GM18511 (cell line): ENCODE measurements around the gene OSBPL9.
"Not testable (repeated sequence)": the region's sequence is repeated elsewhere in the genome, so short reads cannot be mapped to it uniquely, and the experiment has no call there.

Experiments
- ATAC-seq: cut with Tn5 transposase; IDR thresholded peaks from one replicate; pipeline ENCODE4 v1.9.1; 2021; ENCODE audit warnings: mild to moderate bottlenecking, moderate library complexity; ENCODE audit not compliant: unreplicated experiment

The OSBPL9 gene

DNA sequence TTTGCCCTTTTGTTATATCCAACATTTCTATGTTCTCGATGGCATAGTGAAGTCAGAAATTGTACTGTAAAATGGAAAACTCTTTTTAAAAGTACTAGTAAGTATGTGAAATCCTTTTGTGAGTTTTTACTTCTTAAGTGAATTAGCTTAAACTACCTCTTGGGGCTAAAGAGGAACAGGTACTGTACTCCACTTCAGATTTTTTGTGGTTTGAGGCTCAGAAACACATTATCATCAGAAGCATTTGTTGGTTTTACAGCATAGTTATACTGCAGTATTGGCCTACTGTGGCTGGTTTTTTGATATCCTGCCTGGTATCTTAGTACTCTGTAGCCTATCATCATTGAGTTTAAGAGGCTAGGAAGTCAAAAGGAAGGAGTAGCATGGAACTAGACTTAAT lies 144.5 kb downstream of the OSBPL9 start:
- ATAC-seq, result no peak

DNA sequence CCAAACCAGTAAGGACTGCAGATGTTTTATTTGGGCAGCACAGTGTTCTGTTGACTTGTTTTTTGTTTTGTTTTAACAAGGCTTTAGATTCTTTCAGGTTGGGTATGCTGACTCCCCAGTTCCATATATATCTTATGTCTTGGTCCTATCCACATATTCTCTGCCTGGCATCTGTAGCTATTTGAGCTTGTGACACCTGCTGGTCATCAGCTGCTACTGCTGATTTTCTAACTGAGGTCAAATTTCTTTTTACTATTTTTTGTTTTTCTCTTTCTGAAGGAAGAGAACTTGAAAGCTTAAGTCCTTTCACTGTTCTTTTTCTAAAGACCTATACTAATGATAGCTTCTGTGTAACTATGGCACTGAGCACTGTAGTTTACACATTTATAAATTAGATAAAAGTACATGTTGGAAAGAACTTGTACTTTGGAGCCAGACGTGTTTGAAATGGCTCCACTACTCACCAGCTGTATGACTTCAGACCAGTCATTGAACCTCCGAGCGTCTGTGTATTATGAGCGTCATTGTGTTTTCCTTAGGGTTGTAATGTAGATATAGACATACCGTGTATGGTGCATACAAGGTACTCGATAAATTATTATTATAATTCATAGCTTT lies 152.2 kb downstream of the OSBPL9 start:
- no peak for ATAC-seq

DNA sequence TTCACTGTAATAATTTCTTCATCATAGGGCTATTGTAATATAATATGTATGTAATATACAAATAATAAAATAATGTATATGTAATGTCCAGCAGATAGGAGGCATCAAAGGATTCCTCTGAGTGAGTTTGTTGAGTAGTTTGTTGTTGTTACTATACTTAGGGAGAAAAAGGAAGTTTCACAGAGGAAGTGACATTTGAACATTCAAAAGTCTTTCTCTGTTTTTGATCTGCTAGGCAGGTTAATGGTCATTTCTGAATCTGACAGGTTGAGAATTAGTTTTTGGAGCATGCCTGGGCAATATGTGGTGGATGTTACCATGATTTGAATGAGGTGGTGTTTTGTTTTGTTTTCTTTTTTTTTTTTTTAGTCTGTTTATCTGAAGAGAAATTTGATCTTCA lies 159.5 kb downstream of the OSBPL9 start:
- ATAC-seq, result no peak

DNA sequence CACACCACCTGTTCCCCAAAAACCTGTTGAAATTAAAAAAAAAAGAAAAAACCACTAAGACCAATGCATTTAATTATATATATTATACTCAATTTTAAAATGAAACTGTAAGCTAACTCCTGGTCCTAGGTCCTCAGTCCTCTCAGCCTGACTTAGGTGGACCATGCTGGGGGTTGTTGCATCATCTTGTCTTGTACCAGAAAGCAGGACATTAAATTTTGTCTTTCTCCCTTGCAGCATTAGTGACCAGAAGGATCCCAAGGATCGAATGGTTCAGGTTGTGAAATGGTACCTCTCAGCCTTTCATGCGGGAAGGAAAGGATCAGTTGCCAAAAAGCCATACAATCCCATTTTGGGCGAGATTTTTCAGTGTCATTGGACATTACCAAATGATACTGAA lies 164.0 kb downstream of the OSBPL9 start:
- no peak for ATAC-seq

DNA sequence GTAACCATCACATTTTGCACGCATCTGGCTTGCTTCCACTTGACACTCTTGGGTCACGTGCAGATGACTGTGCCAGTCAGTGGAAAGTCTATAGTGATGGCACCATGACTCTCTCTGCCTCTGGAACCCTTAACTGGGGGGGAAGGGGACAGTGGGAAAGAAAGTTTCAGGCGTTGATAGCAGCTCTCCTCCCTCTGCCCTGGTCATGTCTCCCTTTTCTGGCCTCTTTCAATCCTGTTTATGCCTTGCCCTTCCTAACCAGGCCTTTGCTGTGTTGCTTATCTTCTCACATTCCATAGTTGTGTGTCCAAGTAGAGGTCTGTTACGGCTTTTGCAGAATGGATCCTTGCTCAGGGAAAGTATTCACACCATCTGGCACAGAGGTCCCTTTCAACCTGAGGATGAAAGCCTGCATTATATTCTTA lies 168.1 kb downstream of the OSBPL9 start:
- no peak for ATAC-seq

DNA sequence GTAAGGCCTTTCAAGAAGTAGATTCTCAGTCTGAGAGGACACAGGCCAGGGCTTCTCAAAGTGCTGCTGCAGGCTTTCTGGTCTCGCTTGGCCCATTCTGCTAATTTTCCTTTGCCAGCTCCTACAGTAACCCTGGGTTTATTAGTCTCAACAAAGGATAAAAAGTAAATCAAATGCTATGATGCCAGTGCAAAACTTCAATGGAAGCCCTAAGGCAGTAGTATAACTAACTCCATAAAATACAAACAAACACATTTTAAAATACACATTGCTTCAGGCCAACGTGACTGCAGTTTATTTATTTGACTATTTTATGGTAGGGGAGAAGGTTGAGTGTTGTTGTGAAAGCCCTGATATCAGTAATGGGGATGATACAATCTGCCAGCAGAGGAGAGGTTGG lies 172.0 kb downstream of the OSBPL9 start:
- ATAC-seq, result no peak

DNA sequence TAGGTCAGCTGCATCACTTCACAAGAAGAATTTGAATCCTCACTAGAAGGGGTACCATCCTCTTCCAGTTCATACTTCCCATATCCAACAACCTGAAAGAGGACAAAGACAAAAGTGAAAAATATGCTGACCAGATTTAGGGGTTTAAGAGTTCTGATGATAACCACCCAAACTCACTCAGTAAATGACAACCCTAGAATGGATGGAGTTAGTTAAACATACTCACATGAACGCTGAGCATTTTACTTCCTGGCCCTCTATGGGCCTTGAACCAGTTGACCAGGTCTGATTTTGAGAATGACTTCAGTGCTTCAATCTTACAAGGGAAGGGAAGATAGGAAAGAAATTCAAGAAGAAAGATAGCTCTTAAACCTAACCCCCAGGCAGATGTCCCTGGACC lies 172.4 kb downstream of the OSBPL9 start:
- ATAC-seq, result no peak

DNA sequence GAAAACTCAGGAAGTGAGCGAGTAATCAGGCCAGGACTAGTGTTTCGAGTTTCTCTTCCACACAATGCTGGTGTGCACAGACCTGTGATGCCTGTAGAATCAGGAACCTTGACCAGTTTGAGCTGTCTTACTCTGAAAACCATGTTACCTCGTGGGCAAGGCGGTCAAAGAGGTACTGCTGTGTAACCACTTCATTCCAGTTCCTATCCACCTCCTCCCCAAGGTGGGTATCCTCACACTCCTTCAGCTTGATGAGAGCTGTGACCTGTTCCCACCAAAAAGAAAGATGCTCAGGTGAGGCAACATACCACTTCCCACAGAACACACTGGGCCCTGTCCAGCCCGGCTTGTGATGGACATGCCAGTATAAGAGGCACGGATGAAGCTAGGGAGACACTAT lies 173.5 kb downstream of the OSBPL9 start:
- ATAC-seq, result no peak

DNA sequence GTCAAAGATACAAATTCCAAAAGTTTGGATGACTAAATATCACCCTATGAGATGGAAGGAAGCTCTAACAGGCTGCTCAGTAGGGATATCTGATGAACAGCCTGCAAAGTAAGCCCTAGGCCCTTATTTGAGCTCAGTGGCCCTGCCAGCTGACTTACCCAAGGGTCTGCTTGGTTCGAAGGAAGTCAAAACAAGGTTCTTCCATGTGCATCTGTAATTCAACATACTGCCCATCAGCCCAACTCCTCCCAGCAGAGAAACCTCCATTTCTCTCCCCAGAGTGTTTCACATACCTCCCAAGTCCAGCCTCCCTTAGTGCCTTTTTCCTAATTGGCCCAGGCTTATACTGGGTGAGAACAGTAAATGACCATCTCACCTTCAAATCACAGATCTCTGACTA lies 175.0 kb downstream of the OSBPL9 start:
- ATAC-seq, result no peak

DNA sequence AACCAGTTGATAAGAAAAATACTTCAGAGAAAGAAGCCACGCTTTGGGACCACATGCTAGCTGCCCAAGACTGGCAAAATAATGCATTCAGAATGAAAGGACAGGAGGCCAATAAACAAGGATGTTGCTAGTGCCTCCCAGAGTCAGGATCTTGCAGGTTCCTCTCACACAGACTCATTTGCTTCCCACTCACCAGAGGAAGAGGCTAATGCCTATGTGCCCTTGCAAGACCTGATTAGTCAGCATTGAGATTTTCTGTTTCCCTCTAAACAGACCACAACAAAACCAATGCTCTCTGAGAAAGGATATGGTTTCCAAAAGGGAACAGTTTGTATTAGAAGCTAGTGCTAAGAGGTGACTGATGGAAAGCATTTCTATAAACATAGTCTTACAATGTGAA lies 176.0 kb downstream of the OSBPL9 start:
- no peak for ATAC-seq

DNA sequence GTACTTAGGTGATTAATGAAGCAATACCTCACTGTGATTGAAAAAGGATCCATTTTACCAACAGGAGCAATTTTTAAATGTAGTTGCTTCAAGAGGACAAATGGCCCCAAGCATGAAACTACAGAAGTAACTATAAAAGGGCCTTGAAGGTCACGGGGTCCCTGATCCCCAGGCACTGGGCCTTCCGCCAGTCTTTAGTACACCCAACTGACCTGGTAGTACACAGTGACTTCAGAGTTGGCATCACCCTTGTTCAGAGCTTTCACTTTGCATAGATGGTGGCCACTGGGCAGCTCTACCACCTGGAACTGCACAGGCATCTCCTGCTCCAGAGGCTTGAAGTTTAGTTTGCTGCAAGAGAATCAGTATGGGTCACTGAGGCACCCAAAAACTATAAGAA lies 177.4 kb downstream of the OSBPL9 start:
- ATAC-seq, result no peak

DNA sequence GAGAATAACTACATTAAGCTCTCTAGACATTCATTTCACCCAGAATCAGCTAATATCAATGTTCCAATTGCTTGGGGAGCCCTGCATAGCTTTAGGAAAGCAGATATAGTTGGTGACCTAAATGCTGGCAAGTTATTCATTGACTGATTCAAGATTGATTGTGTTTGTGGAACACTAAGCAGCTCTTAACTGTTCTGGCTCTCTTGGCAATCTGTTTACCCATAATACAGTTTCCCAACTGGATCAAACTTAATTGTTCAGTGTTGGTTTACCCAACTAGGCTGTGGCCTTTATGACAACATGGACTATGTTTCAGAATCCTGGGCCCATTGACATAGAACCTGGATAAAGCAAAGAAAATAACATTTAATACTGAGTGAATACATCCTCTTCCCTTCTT lies 178.0 kb downstream of the OSBPL9 start:
- no peak for ATAC-seq

DNA sequence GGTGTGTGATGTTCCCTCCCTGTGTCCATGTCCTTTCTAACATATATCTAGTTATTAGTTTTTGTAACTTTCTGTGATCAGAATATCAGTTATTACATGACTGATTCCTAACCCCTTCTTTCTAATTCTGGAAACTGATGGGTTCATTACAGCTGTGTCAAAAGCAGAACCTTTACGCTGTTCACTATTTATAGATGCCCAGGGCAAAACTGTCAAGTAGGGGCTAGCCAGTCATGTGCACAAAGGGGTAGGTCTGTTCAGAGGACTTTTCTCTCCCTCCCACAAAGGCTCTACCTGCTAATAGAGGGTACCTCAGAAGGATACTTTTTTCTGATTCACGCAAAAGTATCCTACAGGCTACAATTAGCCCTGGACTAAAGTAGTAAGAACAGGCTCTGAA lies 182.5 kb downstream of the OSBPL9 start:
- no peak for ATAC-seq

DNA sequence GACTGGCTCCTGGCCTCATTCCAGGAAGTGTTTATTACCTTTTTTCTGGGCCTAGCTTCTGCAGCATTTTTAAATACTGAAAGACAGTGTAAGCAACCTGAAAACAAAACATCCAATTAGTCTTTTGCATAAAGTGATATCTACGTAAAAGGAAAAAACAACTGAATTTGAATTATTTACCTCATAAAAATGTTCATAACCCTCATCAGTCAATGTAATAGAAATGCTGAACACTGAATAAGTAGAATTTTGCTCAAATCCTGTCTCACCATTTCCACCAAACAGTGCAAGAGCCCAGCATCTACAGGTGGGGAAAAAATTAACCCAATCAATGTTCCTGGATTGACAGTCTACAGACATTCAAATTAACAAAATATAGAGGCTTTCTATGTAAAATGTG lies 197.6 kb downstream of the OSBPL9 start:
- ATAC-seq, result no peak

DNA sequence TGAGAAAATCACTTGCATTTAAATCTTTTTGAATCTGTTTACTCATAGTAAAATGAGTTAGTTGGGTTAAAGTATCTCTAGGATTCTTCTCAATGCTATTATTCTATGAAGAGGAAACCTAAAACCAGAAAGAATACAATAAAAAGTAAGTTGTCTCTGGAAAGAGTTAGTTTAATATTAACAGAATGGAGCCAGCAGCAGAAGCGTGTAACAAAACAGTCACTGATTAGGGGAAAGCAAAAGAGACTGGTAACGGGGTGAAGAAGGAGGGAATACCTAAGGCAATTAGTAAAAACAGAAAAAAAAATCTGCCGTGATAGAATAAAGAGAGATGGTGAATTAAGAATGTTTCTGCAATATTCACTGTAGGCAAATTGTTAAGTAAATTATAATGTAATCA lies 201.6 kb downstream of the OSBPL9 start:
- ATAC-seq, result no peak

DNA sequence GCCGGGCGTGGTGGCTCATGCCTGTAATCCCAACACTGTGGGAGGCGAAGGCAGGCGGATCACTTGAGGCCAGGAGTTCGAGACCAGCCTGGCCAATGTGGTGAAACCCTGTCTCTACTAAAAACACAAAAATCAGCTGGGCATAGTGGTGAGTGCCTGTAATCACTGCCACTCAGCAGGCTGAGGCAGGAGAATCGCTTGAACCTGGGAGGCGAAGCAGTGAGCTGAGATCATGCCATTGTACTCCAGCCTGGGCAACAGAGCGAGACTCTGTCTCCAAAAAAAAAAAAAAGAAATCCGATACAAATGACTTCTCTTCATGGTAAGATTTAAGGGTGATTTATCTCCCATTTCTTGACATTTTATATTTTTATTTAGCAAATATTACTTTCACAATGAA lies 202.1 kb downstream of the OSBPL9 start:
- ATAC-seq, result not testable (repeated sequence)

DNA sequence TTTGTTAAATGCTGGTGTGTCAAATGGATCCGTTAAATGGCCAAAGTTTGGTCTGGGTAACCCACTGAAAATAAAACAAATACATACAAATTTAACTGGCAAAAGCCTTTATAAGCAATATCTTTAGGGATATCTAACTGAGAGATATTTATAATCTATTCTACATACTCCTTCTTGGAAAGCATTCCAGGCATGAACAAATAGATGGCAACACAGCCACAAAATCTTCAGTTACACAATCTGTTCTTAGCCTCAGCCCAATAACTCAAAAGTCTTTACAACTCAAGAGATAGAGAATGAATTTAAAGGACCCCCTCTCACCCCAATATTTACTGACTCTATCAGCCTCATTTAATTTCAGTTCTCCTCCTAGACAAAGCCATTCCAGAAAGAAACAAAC lies 202.9 kb downstream of the OSBPL9 start:
- ATAC-seq, result no peak

DNA sequence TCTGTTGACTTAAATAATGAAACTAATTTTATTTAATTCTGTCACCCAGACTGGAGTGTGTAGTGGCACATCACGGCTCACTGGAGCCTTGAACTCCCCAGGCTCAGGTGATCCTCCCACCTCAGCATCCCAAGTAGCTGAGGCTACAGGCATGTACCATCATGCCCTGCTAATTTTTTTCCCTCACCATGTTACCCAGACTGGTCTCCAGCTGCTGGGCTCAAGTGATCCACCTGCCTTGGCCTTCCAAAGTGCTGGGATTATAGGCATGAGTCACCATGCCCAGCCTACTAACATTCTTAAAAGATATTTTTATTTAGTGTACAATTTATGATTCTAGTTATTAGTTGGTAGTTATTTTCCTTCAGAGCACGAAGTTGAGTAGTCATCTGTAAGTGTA lies 212.2 kb downstream of the OSBPL9 start:
- no peak for ATAC-seq

DNA sequence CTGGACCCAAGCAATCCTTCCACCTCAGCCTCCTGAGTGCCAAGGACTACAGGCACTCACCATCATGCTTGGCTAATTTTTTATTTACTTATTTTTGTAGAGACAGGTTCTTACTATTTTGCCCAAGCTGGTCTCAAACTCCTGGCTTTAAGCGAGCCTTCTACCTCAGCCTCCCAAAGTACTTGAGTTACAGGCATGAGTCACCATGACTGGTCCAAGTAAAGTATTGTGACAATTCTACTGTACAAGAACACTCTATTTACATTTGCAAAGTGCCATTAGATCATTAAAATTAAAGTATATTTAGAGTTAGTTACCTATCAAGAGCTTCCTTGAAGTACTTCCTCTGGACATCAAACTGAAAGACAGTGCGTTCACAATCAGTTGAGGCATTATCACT lies 216.8 kb downstream of the OSBPL9 start:
- ATAC-seq, result no peak

DNA sequence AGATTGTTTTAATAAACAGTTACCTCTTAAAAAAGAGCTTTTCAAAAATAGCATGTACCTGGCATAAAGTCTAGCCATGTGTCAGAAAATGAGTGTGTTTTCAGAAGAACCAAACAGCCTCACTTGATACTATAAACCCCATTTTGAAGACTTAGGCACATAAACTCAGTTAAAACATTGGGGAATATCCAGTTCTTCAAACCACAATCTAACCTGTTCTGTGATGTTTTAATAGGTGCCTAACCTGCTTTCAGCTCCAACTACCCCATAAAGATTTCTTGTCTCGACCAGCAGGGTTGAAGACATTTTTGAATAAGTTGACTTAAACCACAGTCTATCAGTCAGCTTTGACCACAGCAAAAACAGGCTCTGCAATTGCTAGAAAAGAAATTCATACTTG lies 220.4 kb downstream of the OSBPL9 start:
- ATAC-seq, result no peak
